Right hindlimb (tissue), 1 donor: Measurements from ENCODE around the gene SYNGR4.
A peak's percentile ranks its signal among the peaks of the same experiment; 100 is the strongest.

Experiments
- DNase-seq: peaks from one replicate; pipeline ENCODE4 v3.0.0-alpha.2; 2018

Gene SYNGR4

GRCh38 chr19:48397263-48398101 lies 33.3 kb downstream of the SYNGR4 start:
- no peak for DNase-seq

DNA sequence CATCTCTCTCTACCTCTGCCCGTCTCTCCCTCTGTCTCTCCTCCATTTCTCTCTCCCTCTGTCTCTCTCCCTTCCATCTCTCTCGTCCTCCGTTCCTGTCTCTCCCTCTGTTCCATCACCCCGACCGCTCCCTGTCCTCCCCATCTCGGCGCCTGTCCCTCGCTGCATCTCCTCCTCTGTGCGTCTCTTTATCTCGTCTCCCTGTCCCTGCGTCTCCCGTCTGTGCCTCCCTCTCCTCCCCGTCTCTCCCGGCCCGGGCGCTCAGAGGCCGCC lies 33.9 kb downstream of the SYNGR4 start:
- DNase-seq: no peak

DNA sequence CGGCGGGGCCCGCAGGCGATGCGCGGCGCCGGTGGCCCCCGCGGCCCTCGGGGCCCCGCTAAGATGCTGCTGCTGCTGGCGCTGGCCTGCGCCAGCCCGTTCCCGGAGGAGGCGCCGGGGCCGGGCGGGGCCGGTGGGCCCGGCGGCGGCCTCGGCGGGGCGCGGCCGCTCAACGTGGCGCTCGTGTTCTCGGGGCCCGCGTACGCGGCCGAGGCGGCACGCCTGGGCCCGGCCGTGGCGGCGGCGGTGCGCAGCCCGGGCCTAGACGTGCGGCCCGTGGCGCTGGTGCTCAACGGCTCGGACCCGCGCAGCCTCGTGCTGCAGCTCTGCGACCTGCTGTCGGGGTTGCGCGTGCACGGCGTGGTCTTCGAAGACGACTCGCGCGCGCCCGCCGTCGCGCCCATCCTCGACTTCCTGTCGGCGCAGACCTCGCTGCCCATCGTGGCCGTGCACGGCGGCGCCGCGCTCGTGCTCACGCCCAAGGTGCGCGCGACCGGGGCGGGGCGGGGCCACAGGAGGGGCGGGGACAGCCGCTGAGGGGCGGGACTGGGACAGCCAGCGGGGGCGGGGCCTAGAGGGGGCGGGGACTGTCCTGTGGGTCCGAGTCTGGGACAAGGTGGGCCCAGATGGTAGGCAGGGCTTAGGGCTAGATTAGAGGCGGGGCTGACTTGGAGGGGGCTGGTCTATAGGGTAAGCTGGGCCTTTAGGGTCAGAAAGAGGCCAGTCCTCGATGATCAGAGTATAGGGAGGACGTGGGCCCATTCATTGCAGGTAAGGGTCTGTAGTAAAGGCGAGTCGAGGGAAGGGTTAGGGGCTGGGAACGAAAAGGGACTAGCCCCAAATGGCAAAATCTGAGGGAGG lies 34.4 kb downstream of the SYNGR4 start:
- DNase-seq: peak; percentile 86

- DNase-seq: peak; percentile 65
Measured at GRCh38 chr19:48400018-48400742, 36.0 kb downstream of the SYNGR4 start.

GRCh38 chr19:48401287-48401686 lies 37.1 kb downstream of the SYNGR4 start:
- DNase-seq: no peak

DNA sequence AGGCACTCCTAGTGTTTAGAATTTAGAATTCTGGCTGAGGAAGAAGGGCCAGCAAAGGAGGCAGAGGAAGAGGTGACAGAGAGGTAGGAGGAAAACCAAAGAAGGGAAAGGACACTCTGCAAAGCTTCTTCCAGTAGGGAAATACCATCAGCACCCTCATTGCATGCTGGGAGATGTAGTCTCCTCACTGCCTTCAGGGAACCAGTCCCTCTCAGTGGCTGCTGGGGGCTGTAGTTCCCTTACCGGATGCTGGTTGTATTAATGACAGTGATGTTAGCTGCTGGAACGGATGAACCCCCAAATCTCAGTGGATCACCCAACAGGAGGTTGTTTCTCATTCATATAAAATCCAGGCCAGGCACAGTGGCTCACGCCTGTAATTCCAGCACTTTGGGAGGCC lies 39.4 kb downstream of the SYNGR4 start:
- peak; percentile 71 for DNase-seq

DNA sequence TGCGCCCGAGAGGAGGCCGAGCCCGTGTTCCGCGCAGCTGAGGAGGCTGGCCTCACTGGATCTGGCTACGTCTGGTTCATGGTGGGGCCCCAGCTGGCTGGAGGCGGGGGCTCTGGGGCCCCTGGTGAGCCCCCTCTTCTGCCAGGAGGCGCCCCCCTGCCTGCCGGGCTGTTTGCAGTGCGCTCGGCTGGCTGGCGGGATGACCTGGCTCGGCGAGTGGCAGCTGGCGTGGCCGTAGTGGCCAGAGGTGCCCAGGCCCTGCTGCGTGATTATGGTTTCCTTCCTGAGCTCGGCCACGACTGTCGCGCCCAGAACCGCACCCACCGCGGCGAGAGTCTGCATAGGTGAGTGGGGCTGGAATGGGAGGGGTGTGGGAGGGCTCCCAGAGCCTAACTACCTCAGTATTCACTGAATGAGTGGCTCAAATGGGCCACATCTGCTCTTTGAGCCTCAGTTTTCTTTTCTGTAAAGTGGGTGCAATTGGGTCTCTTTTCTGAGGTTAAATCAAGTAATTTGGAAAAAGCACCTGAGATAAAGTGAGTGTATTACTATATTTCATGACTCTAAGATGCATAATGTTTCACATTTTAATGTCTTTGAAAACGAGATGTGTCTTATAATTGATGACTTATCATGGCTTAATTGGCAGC lies 41.0 kb downstream of the SYNGR4 start:
- no peak for DNase-seq

- DNase-seq: no peak
Measured at GRCh38 chr19:48405850-48406249, 41.7 kb downstream of the SYNGR4 start.

DNA sequence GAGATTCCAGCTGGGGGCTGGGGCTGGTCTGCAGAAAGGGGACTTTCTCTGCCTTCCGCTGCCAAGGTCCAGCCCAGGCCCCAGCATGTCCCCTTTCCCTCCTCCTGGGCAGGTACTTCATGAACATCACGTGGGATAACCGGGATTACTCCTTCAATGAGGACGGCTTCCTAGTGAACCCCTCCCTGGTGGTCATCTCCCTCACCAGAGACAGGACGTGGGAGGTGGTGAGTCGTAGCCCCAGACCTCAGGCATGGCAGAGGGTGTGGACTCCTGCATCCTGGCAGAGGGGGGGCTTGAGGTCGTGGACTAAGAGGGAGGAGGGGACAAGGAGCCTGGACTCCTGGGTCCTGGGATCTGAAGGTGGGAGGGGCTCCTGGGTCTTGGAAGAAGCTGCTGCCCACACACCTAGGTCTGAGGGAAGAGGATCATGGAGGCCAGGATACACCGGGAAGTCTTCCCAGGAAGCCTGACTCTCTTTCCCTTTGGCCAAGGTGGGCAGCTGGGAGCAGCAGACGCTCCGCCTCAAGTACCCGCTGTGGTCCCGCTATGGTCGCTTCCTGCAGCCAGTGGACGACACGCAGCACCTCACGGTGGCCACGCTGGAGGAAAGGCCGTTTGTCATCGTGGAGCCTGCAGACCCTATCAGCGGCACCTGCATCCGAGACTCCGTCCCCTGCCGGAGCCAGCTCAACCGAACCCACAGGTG lies 49.9 kb downstream of the SYNGR4 start:
- no peak for DNase-seq

DNA sequence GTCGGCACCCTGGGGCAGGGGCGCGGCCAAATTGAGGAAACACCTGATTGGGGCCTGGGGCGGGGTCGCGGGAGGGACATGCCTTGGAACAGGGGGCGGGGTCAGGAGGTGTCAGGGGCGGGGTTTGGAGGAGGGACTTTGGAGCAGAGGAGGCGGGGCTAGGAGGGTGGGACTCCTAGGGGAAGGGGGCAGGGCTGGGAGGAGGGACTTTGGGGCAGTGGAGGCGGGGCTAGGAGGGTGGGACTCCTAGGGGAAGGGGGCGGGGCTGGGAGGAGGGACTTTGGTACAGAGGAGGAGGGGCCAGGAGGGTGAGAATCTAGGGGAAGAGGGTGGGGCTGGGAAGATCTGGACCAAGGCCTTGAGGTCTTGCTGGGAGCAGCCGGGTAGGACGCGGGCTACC lies 51.2 kb downstream of the SYNGR4 start:
- peak; percentile 67 for DNase-seq

- no peak for DNase-seq
Measured at GRCh38 chr19:48415806-48416221, 51.6 kb downstream of the SYNGR4 start.

- DNase-seq: no peak
Measured at GRCh38 chr19:48417421-48417820, 53.3 kb downstream of the SYNGR4 start.

DNA sequence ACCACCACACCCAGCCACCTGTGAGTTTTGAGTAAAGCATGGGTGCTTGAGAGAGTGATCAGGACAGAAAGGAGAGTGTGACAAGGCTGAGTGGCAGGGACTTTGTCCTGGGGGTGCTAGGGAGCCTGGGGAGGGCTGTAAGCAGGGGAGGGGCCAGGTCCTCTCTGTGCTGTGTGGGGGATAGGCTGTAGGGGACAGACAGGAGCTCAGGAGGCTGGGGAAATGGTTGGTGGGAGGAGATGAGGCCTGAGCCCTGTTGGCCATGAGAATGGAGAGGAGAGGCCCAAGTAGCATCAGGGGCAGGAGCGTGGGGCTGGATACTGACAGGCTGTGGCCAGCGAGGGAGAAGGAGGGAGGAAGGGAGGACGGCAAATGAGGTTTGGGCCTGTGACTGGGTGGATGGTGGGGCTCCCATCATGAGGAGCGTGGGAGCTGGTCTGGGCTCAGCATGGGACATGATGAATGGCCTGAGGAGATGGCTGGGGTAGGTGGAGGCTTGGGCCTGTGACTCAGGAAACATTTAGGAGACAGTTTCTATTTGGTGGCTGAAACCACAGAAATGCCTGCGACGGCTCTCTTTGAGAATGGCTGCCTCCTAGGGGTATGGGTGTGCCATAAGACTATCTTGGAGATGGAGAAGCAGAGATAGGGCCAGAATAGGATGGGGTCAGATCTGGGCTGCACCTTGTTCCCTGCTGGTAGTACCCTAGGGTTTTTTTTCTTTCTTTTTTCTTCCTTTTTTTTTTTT lies 54.3 kb downstream of the SYNGR4 start:
- no peak for DNase-seq

- DNase-seq: peak; percentile 58
Measured at GRCh38 chr19:48419158-48419920, 55.2 kb downstream of the SYNGR4 start.

DNA sequence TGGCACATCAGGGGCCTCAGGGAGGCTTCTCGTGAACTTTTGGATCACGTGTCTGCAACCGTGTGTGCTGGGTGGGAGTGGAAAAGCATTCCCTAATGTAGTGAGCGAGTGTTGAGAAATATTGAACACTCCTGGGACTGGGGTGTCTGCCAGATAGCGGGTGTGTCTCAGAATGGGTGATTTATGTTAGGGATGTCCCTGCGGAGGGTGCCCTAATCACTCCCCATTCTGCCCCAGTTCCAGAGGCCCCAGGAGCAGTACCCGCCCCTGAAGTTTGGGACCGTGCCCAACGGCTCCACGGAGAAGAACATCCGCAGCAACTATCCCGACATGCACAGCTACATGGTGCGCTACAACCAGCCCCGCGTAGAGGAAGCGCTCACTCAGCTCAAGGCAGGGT lies 57.4 kb downstream of the SYNGR4 start:
- no peak for DNase-seq

DNA sequence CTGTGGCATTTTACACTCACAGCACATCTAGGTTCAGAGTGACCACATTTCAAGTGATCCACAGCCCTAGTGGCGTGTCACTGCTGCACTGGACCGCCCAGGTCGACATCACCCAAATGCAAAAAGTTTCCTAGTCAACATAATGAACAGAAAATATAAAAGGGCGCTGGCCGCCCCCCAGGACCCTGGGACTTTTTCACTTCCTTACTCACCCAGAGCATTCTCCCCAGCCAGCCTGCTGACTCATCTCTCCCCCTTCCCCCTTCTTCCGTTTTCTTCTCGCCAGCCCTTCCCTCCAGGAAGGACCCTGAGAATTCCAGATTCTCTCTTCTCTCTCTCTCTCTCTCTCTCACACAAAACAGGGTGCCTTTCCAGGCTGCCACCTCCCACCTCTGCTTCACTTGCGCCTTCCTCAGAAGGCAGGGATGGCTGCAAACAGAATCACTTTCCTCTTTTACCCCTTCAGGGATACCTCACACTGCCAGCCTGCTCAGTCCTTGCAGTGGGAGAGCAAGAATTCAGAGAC lies 60.6 kb downstream of the SYNGR4 start:
- DNase-seq: peak; percentile 47
